DND-41 (cell line): Measurements from ENCODE around the gene FBXO24.

Experiments
- ATAC-seq: fragments of 200-7000 bp; cut with Tn5 transposase; 3 replicates; pipeline ENCODE4 v1.9.1; 2021; ENCODE audit warnings: low read depth; ENCODE audit not compliant: insufficient read depth
- DNase-seq: peaks from one replicate; pipeline ENCODE4 v3.0.0-alpha.2; 2020
- H2AFZ ChIP-seq: 2 replicates; pipeline ENCODE4 v1.6.0; 2012; ENCODE audit warnings: low read depth, low read length
- H3K27ac ChIP-seq: 2 replicates; pipeline ENCODE4 v1.5.1; 2012; ENCODE audit warnings: low read length, inconsistent platforms
- H3K27me3 ChIP-seq: fragments of 200-600 bp; sonication (generic); 2 replicates; pipeline ENCODE4 v1.6.0; 2012; ENCODE audit warnings: low read length, mild to moderate bottlenecking, inconsistent platforms; ENCODE audit not compliant: insufficient read depth, poor library complexity
- H3K36me3 ChIP-seq: 2 replicates; pipeline ENCODE4 v1.5.1; 2012; ENCODE audit warnings: low read length, inconsistent platforms; ENCODE audit not compliant: insufficient read depth
- H3K4me1 ChIP-seq: 2 replicates; pipeline ENCODE4 v1.5.1; 2012; ENCODE audit warnings: mild to moderate bottlenecking, low read length; ENCODE audit not compliant: insufficient read depth
- H3K4me2 ChIP-seq: 2 replicates; pipeline ENCODE4 v1.6.0; 2012; ENCODE audit warnings: mild to moderate bottlenecking, moderate library complexity, low read length, inconsistent platforms; ENCODE audit not compliant: insufficient read depth
- H3K4me3 ChIP-seq, 2 experiments: fragments of 200-600 bp in 1 of 2; shearing (Covaris generic) in 1 of 2; 2 replicates each; pipeline ENCODE4 v1.5.1; 2012 to 2016; ENCODE audit warnings: inconsistent platforms in 2 of 2, low read length in 2 of 2, mild to moderate bottlenecking in 2 of 2, low read depth in 1 of 2, moderate library complexity in 1 of 2
- H3K79me2 ChIP-seq: 2 replicates; pipeline ENCODE4 v1.6.0; 2012; ENCODE audit warnings: low read length, inconsistent platforms; ENCODE audit not compliant: insufficient read depth
- H3K9ac ChIP-seq: 2 replicates; pipeline ENCODE4 v1.6.0; 2012; ENCODE audit warnings: low read depth, mild to moderate bottlenecking, inconsistent platforms, low read length, moderate library complexity
- H3K9me3 ChIP-seq: 2 replicates; pipeline ENCODE4 v1.5.1; 2012; ENCODE audit warnings: low read length, moderate library complexity, mild to moderate bottlenecking, inconsistent platforms; ENCODE audit not compliant: insufficient read depth, severe bottlenecking
- H4K20me1 ChIP-seq: 2 replicates; pipeline ENCODE4 v1.6.0; 2012; ENCODE audit warnings: low read length; ENCODE audit not compliant: insufficient read depth
- CTCF ChIP-seq: IDR thresholded peaks from 2 replicates; pipeline ENCODE4 v1.5.1; 2012; ENCODE audit warnings: borderline replicate concordance, low read length, moderate library complexity, mild to moderate bottlenecking; ENCODE audit not compliant: poor library complexity, severe bottlenecking; ENCODE audit errors: extremely low read depth
- EZH2 ChIP-seq: IDR thresholded peaks from 3 replicates; pipeline ENCODE4 v1.6.1; 2012; ENCODE audit warnings: borderline replicate concordance, low read depth, mild to moderate bottlenecking, moderate library complexity, low read length, inconsistent platforms; ENCODE audit not compliant: severe bottlenecking

Gene FBXO24

GRCh38 chr7:100555701-100556100, 30.4 kb upstream of the FBXO24 start:
- Histone ChIP-seq H3K27ac (no peak overlapping the region), H3K4me3 (no peak overlapping the region), H3K4me2 (no peak overlapping the region), H3K4me1 (no peaks in the 10 kb centered on the region), H4K20me1 (peaks cover 3% of the 10 kb centered on the region; the same call in 1 of the 2 replicates), H2AFZ (no peak overlapping the region), H3K9me3 (no peaks in the 10 kb centered on the region), H3K27me3 (no peaks in the 10 kb centered on the region), H3K9ac (no peak overlapping the region), H3K36me3 (peaks cover 55% of the 10 kb centered on the region), H3K79me2 (no peaks in the 10 kb centered on the region)
- DNase-seq (no peak), ATAC-seq (no peak)
- TF ChIP-seq EZH2 (no peak), CTCF (no peak)

- H4K20me1 ChIP-seq: peaks cover 3% of the 10 kb centered on the region; the same call in 1 of the 2 replicates
- no peak for DNase-seq
- H3K27me3 ChIP-seq: no peaks in the 10 kb centered on the region
- no peaks in the 10 kb centered on the region for H3K79me2 ChIP-seq
- H3K36me3 ChIP-seq: peaks cover 54% of the 10 kb centered on the region
- no peak overlapping the region for H3K4me2 ChIP-seq
- no peak overlapping the region for H2AFZ ChIP-seq
- no peak for ATAC-seq
- no peaks in the 10 kb centered on the region for H3K4me1 ChIP-seq
- H3K27ac ChIP-seq: no peak overlapping the region
- H3K9ac ChIP-seq: no peak overlapping the region
- no peak overlapping the region for H3K4me3 ChIP-seq
- TF ChIP-seq EZH2: no peak
- no peak for TF ChIP-seq CTCF
- no peaks in the 10 kb centered on the region for H3K9me3 ChIP-seq
Measured at GRCh38 chr7:100556541-100556940, 29.6 kb upstream of the FBXO24 start.

- Histone ChIP-seq H2AFZ (no peak overlapping the region), H3K36me3 (peaks cover 37% of the 10 kb centered on the region), H3K79me2 (no peaks in the 10 kb centered on the region), H3K27ac (no peak overlapping the region), H4K20me1 (0 out of 2 replicates have a peak, but pooled peaks cover 5% of the 10 kb centered on the region), H3K4me3 (no peak overlapping the region), H3K9me3 (no peaks in the 10 kb centered on the region), H3K4me2 (no peak overlapping the region), H3K9ac (no peak overlapping the region), H3K27me3 (no peaks in the 10 kb centered on the region), H3K4me1 (peaks cover 2% of the 10 kb centered on the region; the same call in 1 of the 2 replicates)
- no peak for ATAC-seq
- DNase-seq: no peak
- TF ChIP-seq EZH2 (no peak), CTCF (no peak)
Measured at GRCh38 chr7:100559127-100559526, 27.0 kb upstream of the FBXO24 start.

- peaks cover 22% of the 10 kb centered on the region for H3K36me3 ChIP-seq
- H3K4me3 ChIP-seq: no peak overlapping the region
- H3K4me1 ChIP-seq: peaks cover 3% of the 10 kb centered on the region; the same call in 1 of the 2 replicates
- TF ChIP-seq CTCF (no peak), EZH2 (no peak)
- no peaks in the 10 kb centered on the region for H3K79me2 ChIP-seq
- no peaks in the 10 kb centered on the region for H3K9me3 ChIP-seq
- H3K27me3 ChIP-seq: no peaks in the 10 kb centered on the region
- no peak overlapping the region for H3K4me2 ChIP-seq
- no peak for ATAC-seq
- no peak overlapping the region for H3K9ac ChIP-seq
- H4K20me1 ChIP-seq: 0 out of 2 replicates have a peak, but pooled peaks cover 5% of the 10 kb centered on the region
- H3K27ac ChIP-seq: no peak overlapping the region
- no peak for DNase-seq
- no peak overlapping the region for H2AFZ ChIP-seq
Measured at GRCh38 chr7:100561491-100562194, 24.5 kb upstream of the FBXO24 start.
